ENCODE measurements around the gene DCLK2. TPM values are rescaled to one million over a fixed set of nuclear protein-coding genes. Genes with fewer than 3 reads are reported as not detected.

Gene DCLK2
- total RNA-seq, 2 experiments from 2014 or later: not detected

- peaks cover 2% of the 10 kb centered on the region for H3K4me1 Mint-ChIP-seq
- no peak overlapping the region for H3K27ac Mint-ChIP-seq
- H3K27me3 Mint-ChIP-seq: peaks cover 3% of the 10 kb centered on the region
- no peaks in the 10 kb centered on the region for H3K9me3 Mint-ChIP-seq
- no peaks in the 10 kb centered on the region for H3K36me3 Mint-ChIP-seq
- DNase-seq: no peak
- no peak overlapping the region for H3K4me3 Mint-ChIP-seq
Measured at GRCh38 chr4:150211799-150212445, 133.7 kb downstream of the DCLK2 start.

- Mint-ChIP-seq H3K9me3 (no peaks in the 10 kb centered on the region), H3K36me3 (no peaks in the 10 kb centered on the region), H3K27me3 (peaks cover 3% of the 10 kb centered on the region), H3K4me3 (no peak overlapping the region), H3K4me1 (peaks cover 2% of the 10 kb centered on the region), H3K27ac (no peak overlapping the region)
- DNase-seq: no peak
Measured at GRCh38 chr4:150212485-150212884, 134.2 kb downstream of the DCLK2 start.

GRCh38 chr4:150212927-150213326 lies 134.7 kb downstream of the DCLK2 start:
- DNase-seq: no peak
- H3K4me3 Mint-ChIP-seq: no peak overlapping the region
- H3K9me3 Mint-ChIP-seq: no peaks in the 10 kb centered on the region
- H3K4me1 Mint-ChIP-seq: peaks cover 2% of the 10 kb centered on the region
- H3K27me3 Mint-ChIP-seq: peaks cover 3% of the 10 kb centered on the region
- no peaks in the 10 kb centered on the region for H3K36me3 Mint-ChIP-seq
- H3K27ac Mint-ChIP-seq: no peak overlapping the region

- no peak overlapping the region for H3K4me3 Mint-ChIP-seq
- H3K36me3 Mint-ChIP-seq: no peaks in the 10 kb centered on the region
- H3K9me3 Mint-ChIP-seq: no peaks in the 10 kb centered on the region
- H3K27me3 Mint-ChIP-seq: peaks cover 3% of the 10 kb centered on the region
- no peaks in the 10 kb centered on the region for H3K4me1 Mint-ChIP-seq
- no peak for DNase-seq
- no peak overlapping the region for H3K27ac Mint-ChIP-seq
Measured at GRCh38 chr4:150215601-150216000, 137.4 kb downstream of the DCLK2 start.

- Mint-ChIP-seq H3K27me3 (peaks cover 3% of the 10 kb centered on the region), H3K36me3 (no peaks in the 10 kb centered on the region), H3K4me3 (no peak overlapping the region), H3K9me3 (no peaks in the 10 kb centered on the region), H3K4me1 (no peaks in the 10 kb centered on the region), H3K27ac (no peak overlapping the region)
- no peak for DNase-seq
Measured at GRCh38 chr4:150216726-150217125, 138.5 kb downstream of the DCLK2 start.

- Mint-ChIP-seq H3K4me3 (no peak overlapping the region), H3K9me3 (no peaks in the 10 kb centered on the region), H3K27me3 (peaks cover 3% of the 10 kb centered on the region), H3K36me3 (no peaks in the 10 kb centered on the region), H3K4me1 (no peaks in the 10 kb centered on the region), H3K27ac (no peak overlapping the region)
- no peak for DNase-seq
Measured at GRCh38 chr4:150217192-150217591, 138.9 kb downstream of the DCLK2 start.

GRCh38 chr4:150217808-150218207 lies 139.6 kb downstream of the DCLK2 start:
- peaks cover 3% of the 10 kb centered on the region for H3K27me3 Mint-ChIP-seq
- no peak overlapping the region for H3K27ac Mint-ChIP-seq
- no peaks in the 10 kb centered on the region for H3K9me3 Mint-ChIP-seq
- H3K4me3 Mint-ChIP-seq: no peak overlapping the region
- H3K36me3 Mint-ChIP-seq: no peaks in the 10 kb centered on the region
- DNase-seq: no peak
- H3K4me1 Mint-ChIP-seq: no peaks in the 10 kb centered on the region

- Mint-ChIP-seq H3K27ac (no peak overlapping the region), H3K9me3 (no peaks in the 10 kb centered on the region), H3K4me3 (no peak overlapping the region), H3K27me3 (peaks cover 3% of the 10 kb centered on the region), H3K4me1 (no peaks in the 10 kb centered on the region), H3K36me3 (no peaks in the 10 kb centered on the region)
- no peak for DNase-seq
Measured at GRCh38 chr4:150218447-150218846, 140.2 kb downstream of the DCLK2 start.

- DNase-seq: no peak
- Mint-ChIP-seq H3K27ac (no peak overlapping the region), H3K36me3 (no peaks in the 10 kb centered on the region), H3K9me3 (no peaks in the 10 kb centered on the region), H3K27me3 (no peaks in the 10 kb centered on the region), H3K4me1 (no peaks in the 10 kb centered on the region), H3K4me3 (no peak overlapping the region)
Measured at GRCh38 chr4:150219841-150220240, 141.6 kb downstream of the DCLK2 start.

GRCh38 chr4:150224896-150225591 lies 146.8 kb downstream of the DCLK2 start:
- peaks cover 6% of the 10 kb centered on the region for H3K27me3 Mint-ChIP-seq
- no peaks in the 10 kb centered on the region for H3K4me1 Mint-ChIP-seq
- H3K9me3 Mint-ChIP-seq: no peaks in the 10 kb centered on the region
- H3K27ac Mint-ChIP-seq: no peak overlapping the region
- DNase-seq: no peak
- H3K36me3 Mint-ChIP-seq: no peaks in the 10 kb centered on the region
- H3K4me3 Mint-ChIP-seq: no peak overlapping the region

GRCh38 chr4:150229520-150229919 lies 151.3 kb downstream of the DCLK2 start:
- H3K4me1 Mint-ChIP-seq: no peaks in the 10 kb centered on the region

GRCh38 chr4:150230561-150230960 lies 152.3 kb downstream of the DCLK2 start:
- DNase-seq: no peak
- Mint-ChIP-seq H3K36me3 (no peaks in the 10 kb centered on the region), H3K4me3 (no peak overlapping the region), H3K27ac (no peak overlapping the region), H3K9me3 (no peaks in the 10 kb centered on the region), H3K4me1 (no peaks in the 10 kb centered on the region), H3K27me3 (peaks cover 13% of the 10 kb centered on the region)

More at GRCh38 chr4:150229520-150229919, 151.3 kb downstream of the DCLK2 start:
- Mint-ChIP-seq H3K27ac (no peak overlapping the region), H3K36me3 (no peaks in the 10 kb centered on the region), H3K4me3 (no peak overlapping the region), H3K27me3 (peaks cover 6% of the 10 kb centered on the region), H3K9me3 (no peaks in the 10 kb centered on the region)
- no peak for DNase-seq

- no peak for DNase-seq
- Mint-ChIP-seq H3K27me3 (peaks cover 8% of the 10 kb centered on the region), H3K9me3 (no peaks in the 10 kb centered on the region), H3K36me3 (no peaks in the 10 kb centered on the region), H3K27ac (no peak overlapping the region), H3K4me3 (no peak overlapping the region), H3K4me1 (no peaks in the 10 kb centered on the region)
Measured at GRCh38 chr4:150231107-150231770, 153.0 kb downstream of the DCLK2 start.

- no peaks in the 10 kb centered on the region for H3K36me3 Mint-ChIP-seq
Measured at GRCh38 chr4:150232029-150232428, 153.8 kb downstream of the DCLK2 start.

GRCh38 chr4:150234246-150234645 lies 156.0 kb downstream of the DCLK2 start:
- H3K27me3 Mint-ChIP-seq: peaks cover 8% of the 10 kb centered on the region
- H3K36me3 Mint-ChIP-seq: no peaks in the 10 kb centered on the region
- H3K9me3 Mint-ChIP-seq: no peaks in the 10 kb centered on the region
- no peaks in the 10 kb centered on the region for H3K4me1 Mint-ChIP-seq
- H3K27ac Mint-ChIP-seq: no peak overlapping the region
- H3K4me3 Mint-ChIP-seq: no peak overlapping the region
- DNase-seq: no peak

More at GRCh38 chr4:150232029-150232428, 153.8 kb downstream of the DCLK2 start:
- H3K27me3 Mint-ChIP-seq: peaks cover 8% of the 10 kb centered on the region
- no peaks in the 10 kb centered on the region for H3K4me1 Mint-ChIP-seq
- no peaks in the 10 kb centered on the region for H3K9me3 Mint-ChIP-seq
- no peak overlapping the region for H3K27ac Mint-ChIP-seq
- H3K4me3 Mint-ChIP-seq: no peak overlapping the region
- DNase-seq: no peak

Measured in activated naive CD8-positive, alpha-beta T cell treated with anti-CD3 and anti-CD28 coated beads for 36 hours (primary cell).